Uterus (tissue), 4 donors: ENCODE measurements around the gene DMBX1. TPM values are rescaled to one million over a fixed set of nuclear protein-coding genes. Genes with fewer than 3 reads are reported as not detected.

Experiments
- DNase-seq, 2 donors: peaks; one replicate each; pipeline ENCODE4 v3.0.0-alpha.2; 2019 to 2020
- H3K27ac ChIP-seq, 2 donors: fragments of 200-600 bp; sonication (generic); 1 replicate in 1 of 2; 2 replicates in 1 of 2; pipeline ENCODE4 v1.5.1; 2016 to 2018
- H3K27me3 ChIP-seq, 2 donors: fragments of 200-600 bp; sonication (generic); one replicate each; pipeline ENCODE4 v1.5.1; 2018 to 2019; ENCODE audit warnings: control low read depth in 1 of 2
- H3K36me3 ChIP-seq, 2 donors: fragments of 200-600 bp; sonication (generic); one replicate each; pipeline ENCODE4 v1.5.1; 2019; ENCODE audit warnings: control low read depth in 1 of 2
- H3K4me1 ChIP-seq, 2 donors: fragments of 200-600 bp; sonication (generic); one replicate each; pipeline ENCODE4 v1.5.1; 2018 to 2019; ENCODE audit warnings: control low read depth in 1 of 2
- H3K4me3 ChIP-seq, 2 donors: fragments of 200-600 bp; sonication (generic); 1 replicate in 1 of 2; 2 replicates in 1 of 2; pipeline ENCODE4 v1.5.1; 2018 to 2019; ENCODE audit warnings: mild to moderate bottlenecking in 1 of 2
- H3K9me3 ChIP-seq, 2 donors: fragments of 200-600 bp; sonication (generic); one replicate each; pipeline ENCODE4 v1.5.1; 2019; ENCODE audit warnings: control low read depth in 1 of 2
- POLR2A ChIP-seq, 2 donors: fragments of 450-650 bp; IDR thresholded peaks; one replicate each; pipeline ENCODE4 v1.6.1; 2016; ENCODE audit warnings: antibody characterized with exemption in 2 of 2, mild to moderate bottlenecking in 1 of 2, moderate library complexity in 1 of 2
- intact Hi-C: fragments of 100-400 bp; cut with DNase I; formaldehyde crosslinking; loops from one replicate; pipeline ENCODE4 v1.15.1; 2023; ENCODE audit warnings: low total_unique reads
- total RNA-seq, 4 donors: library from RNA; depleted of rRNA in 3 of 4; stranded (reverse); fragments of >200 nt in 3 of 4; gene quantifications; one replicate each; pipeline versions ENCODE4 v1.1.0 to v1.2.4, GENCODE V29; 2014 to 2023
- TF ChIP-seq, protein P1 (sequence below), 4 experiments: fragments of 200-600 bp in 2 of 4; fragments of 450-650 bp in 2 of 4; sonication (generic) in 2 of 4; IDR thresholded peaks; one replicate each; pipeline ENCODE4 v1.5.1; 2016 to 2019; ENCODE audit warnings: antibody characterized with exemption in 4 of 4, mild to moderate bottlenecking in 2 of 4, moderate library complexity in 1 of 4
- donor health status: DM: yes; HTN: yes; CAD: no.

The DMBX1 gene
- total RNA-seq, 4 donors from 2014 or later = 0.07 TPM; not detected in 3

DNA sequence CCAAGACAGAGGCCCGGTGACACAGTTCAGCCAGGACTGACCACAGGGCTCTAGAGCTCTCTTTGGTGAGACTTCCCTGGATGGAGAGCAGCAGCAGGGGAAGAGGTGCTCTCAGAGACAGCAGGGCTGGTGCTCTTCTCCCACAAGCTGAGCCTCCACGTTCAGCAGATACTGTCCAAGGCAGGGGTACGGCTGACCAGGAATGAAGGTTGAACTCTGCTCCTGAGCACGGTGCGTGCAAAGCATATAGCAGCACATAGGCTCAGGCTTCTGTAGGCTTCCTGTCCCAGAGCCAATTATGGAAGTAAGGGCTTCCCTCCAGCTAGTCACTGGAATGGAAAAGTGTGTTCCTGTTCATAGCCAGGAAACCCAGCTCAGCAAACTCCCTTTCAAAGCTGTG is 23.9 kb downstream of the DMBX1 start:
- H3K4me3 ChIP-seq = no peak overlapping the region
- TF ChIP-seq POLR2A (IDR thresholded peaks at IDR 0.05) = no peak
- TF ChIP-seq, protein P1, sequence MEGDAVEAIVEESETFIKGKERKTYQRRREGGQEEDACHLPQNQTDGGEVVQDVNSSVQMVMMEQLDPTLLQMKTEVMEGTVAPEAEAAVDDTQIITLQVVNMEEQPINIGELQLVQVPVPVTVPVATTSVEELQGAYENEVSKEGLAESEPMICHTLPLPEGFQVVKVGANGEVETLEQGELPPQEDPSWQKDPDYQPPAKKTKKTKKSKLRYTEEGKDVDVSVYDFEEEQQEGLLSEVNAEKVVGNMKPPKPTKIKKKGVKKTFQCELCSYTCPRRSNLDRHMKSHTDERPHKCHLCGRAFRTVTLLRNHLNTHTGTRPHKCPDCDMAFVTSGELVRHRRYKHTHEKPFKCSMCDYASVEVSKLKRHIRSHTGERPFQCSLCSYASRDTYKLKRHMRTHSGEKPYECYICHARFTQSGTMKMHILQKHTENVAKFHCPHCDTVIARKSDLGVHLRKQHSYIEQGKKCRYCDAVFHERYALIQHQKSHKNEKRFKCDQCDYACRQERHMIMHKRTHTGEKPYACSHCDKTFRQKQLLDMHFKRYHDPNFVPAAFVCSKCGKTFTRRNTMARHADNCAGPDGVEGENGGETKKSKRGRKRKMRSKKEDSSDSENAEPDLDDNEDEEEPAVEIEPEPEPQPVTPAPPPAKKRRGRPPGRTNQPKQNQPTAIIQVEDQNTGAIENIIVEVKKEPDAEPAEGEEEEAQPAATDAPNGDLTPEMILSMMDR (IDR thresholded peaks at IDR 0.05) = no peak
- H3K27ac ChIP-seq = no peak overlapping the region
- intact Hi-C loops = no loop called here
- H3K27me3 ChIP-seq = no peaks in the 10 kb centered on the region
- DNase-seq = no peak
- no peaks in the 10 kb centered on the region for H3K9me3 ChIP-seq
- no peaks in the 10 kb centered on the region for H3K36me3 ChIP-seq
- H3K4me1 ChIP-seq = no peaks in the 10 kb centered on the region

DNA sequence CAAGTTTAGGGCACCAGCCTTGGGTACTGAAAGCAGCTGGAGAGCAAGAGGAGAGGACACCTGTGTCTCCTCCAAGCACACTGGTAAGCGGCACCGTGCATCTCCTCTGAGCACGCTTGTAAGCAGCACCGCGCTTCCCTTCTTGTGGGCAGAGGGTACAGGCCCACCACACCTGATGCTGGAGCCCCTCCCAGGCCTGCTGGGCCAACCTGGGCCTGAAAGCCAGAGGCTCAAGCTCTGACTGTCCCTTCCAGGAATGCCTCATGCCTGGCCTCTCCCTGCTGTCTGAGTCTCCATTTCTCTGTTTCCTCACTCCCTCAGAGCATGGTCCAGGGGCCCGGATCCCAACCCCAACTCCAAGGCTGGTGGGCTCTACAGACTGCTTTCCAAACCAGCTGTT is 25.9 kb downstream of the DMBX1 start:
- TF ChIP-seq POLR2A (IDR thresholded peaks at IDR 0.05) = no peak
- TF ChIP-seq, protein P1 (IDR thresholded peaks at IDR 0.05) = no peak
- no peak for DNase-seq
- Histone ChIP-seq H3K27me3 (no peaks in the 10 kb centered on the region), H3K27ac (no peak overlapping the region), H3K4me1 (no peaks in the 10 kb centered on the region), H3K9me3 (no peaks in the 10 kb centered on the region), H3K36me3 (no peaks in the 10 kb centered on the region), H3K4me3 (no peak overlapping the region)
- intact Hi-C loops = no loop called here

DNA sequence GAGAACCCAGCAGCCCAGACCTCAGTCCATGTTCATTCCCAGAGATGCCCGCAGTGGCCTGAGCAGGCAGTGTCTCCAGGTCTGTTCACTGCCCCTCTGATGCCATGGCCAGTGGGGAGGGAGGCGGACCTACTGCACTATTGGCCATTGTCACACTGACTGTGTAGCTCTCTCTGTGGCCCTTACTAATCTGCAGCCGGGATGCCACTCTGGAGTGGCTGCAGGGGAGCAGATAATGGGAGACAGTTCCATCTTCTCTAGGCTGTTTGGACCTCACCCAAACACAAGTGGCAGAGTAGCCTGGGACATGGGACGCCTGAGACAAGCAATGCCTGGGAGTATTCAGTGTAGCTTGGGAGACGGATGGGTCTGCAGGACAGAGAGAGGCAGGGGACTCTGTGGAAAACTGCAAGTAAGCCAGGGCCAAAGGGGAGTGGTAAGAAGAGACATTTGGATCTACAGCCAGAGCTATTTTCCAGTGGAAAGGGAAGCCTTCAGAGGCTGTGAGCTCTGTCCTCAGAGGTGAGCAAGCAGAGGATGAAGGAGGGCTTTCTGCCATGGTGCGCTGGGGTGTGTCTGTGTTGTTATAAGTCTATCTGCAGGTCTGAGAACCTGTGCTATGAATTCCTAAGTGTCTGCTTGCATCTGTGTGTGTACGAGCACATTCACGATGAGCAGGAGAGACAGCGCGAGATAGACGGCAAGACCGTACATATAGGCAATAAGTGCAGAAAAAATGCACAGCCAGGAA is 26.7 kb downstream of the DMBX1 start:
- TF ChIP-seq, protein P1 (IDR thresholded peaks at IDR 0.05) = no peak
- TF ChIP-seq POLR2A (IDR thresholded peaks at IDR 0.05) = no peak
- Histone ChIP-seq H3K9me3 (no peaks in the 10 kb centered on the region), H3K27ac (no peak overlapping the region), H3K4me1 (no peaks in the 10 kb centered on the region), H3K27me3 (no peaks in the 10 kb centered on the region), H3K36me3 (no peaks in the 10 kb centered on the region), H3K4me3 (no peak overlapping the region)
- intact Hi-C loops = no loop called here
- no peak for DNase-seq

DNA sequence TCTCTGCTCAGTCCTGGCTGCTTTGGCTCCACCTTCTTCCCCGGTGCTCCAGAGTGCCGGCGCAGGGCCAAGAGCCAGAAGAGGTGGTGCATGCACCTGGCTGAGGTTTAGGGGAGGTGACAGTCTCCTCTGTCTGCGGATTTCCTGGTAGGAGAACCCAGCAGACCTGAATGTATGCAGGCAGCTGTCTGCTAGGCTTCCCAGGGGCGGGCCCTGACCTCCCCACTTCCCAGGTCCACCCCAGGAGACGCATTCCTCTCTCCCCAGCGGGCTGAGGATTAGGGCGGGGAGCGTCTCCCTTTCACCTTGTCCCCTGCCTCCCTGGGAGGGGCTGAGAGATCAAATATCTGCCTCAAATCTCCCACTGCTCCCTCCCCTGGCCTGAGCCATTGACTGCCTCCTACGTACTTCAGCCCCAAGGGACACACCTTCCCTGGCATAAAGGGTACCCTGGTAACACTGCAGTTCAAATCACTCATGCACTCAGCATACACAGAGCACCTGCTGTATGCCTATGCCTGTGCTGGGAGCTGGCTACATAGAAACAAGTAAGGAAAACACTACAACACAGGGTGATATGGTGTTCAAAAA is 27.5 kb downstream of the DMBX1 start:
- TF ChIP-seq POLR2A (IDR thresholded peaks at IDR 0.05) = no peak
- no peak overlapping the region for H3K27ac ChIP-seq
- intact Hi-C loops = no loop called here
- H3K4me3 ChIP-seq = no peak overlapping the region
- no peaks in the 10 kb centered on the region for H3K4me1 ChIP-seq
- DNase-seq = no peak
- H3K27me3 ChIP-seq = no peaks in the 10 kb centered on the region
- H3K36me3 ChIP-seq = no peaks in the 10 kb centered on the region
- no peaks in the 10 kb centered on the region for H3K9me3 ChIP-seq

DNA sequence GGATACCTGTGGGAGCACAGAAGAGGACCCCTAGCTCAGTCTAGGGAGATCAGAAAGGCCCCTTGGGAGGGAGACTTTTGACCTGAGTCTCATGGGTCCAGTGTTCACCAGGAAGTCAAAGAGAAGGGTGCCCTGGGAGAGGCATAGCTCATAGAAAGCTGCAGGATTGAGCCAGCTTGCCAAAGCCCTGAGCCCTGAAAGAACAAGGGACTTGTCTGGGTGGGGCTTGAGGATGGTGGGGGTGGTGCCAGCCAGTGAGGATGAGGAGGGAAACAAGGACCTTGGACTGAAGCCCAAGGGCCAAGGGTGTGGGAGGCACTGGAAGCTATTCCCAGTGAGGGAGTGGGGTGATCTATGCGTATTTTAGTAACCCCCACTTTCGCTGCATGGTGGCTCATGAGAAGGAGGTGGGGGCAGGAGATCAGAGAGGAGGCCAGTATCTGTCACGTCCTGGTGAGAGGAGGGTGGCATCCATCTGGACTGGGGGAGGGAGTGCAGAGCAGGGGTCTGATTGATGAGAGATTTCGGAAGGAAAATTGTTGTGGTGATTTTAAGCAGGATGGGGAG is 28.4 kb downstream of the DMBX1 start:
- no peak overlapping the region for H3K27ac ChIP-seq

More for the DNA sequence above, 28.4 kb downstream of the DMBX1 start:
- H3K36me3 ChIP-seq = no peaks in the 10 kb centered on the region
- H3K4me1 ChIP-seq = no peaks in the 10 kb centered on the region
- no peak overlapping the region for H3K4me3 ChIP-seq
- intact Hi-C loops = no loop called here
- no peaks in the 10 kb centered on the region for H3K9me3 ChIP-seq
- no peaks in the 10 kb centered on the region for H3K27me3 ChIP-seq
- no peak for DNase-seq
- TF ChIP-seq, protein P1 (IDR thresholded peaks at IDR 0.05) = no peak
- TF ChIP-seq POLR2A (IDR thresholded peaks at IDR 0.05) = no peak
